ENCODE results near the gene ADCY5.

The ADCY5 gene

DNA sequence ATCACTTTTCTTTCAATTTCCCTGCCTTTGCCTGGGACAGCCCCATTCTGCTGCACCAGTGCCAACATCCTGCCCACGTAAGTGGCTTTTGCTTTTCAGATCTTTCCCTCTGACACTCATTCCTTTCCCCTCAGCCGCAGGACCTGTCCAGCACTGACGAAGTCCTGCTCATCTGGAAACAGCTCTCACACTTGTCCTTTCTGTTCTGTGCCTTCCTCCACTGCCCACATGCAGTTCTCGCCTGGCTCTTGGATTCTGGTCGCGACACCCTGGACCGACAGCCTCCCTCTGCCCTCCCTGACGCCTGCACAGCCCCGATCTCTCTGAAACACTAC, 99.7 kb downstream of the ADCY5 start:
- Mint-ChIP-seq H3K9me3 (peaks cover 2% of the 10 kb centered on the region), H3K4me1 (peaks cover 34% of the 10 kb centered on the region), H3K27me3 (ENCODE audit: low read depth, poor library complexity) (peaks cover 29% of the 10 kb centered on the region), H3K4me3 (no peak overlapping the region), H3K36me3 (ENCODE audit: low read depth) (peaks cover 1% of the 10 kb centered on the region), H3K27ac (no peak overlapping the region)
- DNase-seq: no peak
- no peak for TF ChIP-seq CTCF (IDR thresholded peaks at IDR 0.05)

GRCh38 chr3:123348471-123349200, 100.3 kb downstream of the ADCY5 start:
- H3K27ac Mint-ChIP-seq: no peak overlapping the region
- peaks cover 25% of the 10 kb centered on the region for H3K27me3 Mint-ChIP-seq (ENCODE audit: low read depth, poor library complexity)

GRCh38 chr3:123347691-123348264, 101.1 kb downstream of the ADCY5 start:
- Mint-ChIP-seq H3K9me3 (no peaks in the 10 kb centered on the region), H3K36me3 (ENCODE audit: low read depth) (no peaks in the 10 kb centered on the region), H3K27ac (no peak overlapping the region), H3K27me3 (ENCODE audit: low read depth, poor library complexity) (peaks cover 27% of the 10 kb centered on the region), H3K4me1 (peaks cover 47% of the 10 kb centered on the region), H3K4me3 (no peak overlapping the region)
- no peak for DNase-seq
- no peak for TF ChIP-seq CTCF (IDR thresholded peaks at IDR 0.05)

More at GRCh38 chr3:123348471-123349200, 100.3 kb downstream of the ADCY5 start:
- no peak for DNase-seq
- no peak overlapping the region for H3K4me3 Mint-ChIP-seq
- H3K36me3 Mint-ChIP-seq (ENCODE audit: low read depth): no peaks in the 10 kb centered on the region
- H3K4me1 Mint-ChIP-seq: peaks cover 39% of the 10 kb centered on the region
- no peak for TF ChIP-seq CTCF (IDR thresholded peaks at IDR 0.05)
- no peaks in the 10 kb centered on the region for H3K9me3 Mint-ChIP-seq

DNA sequence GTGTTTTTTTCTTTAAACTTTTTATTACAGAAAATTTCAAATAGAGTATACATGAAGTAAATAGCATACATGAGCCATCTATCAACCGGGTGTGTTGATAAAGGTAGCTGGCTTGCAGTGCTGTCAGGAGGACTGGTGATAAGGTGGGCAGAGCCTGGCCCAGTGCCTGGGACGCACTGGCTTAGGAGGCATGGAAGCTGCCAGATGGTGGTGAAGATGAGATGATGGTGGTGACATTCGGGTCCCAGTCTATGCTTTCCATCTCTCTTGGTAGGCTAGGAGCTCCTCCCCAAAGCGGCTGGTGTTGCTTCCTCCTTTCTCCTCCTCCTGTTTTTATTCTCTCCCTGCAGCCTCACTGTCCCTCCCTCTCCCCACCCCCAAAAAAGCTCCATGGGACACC, 101.7 kb downstream of the ADCY5 start:
- no peaks in the 10 kb centered on the region for H3K9me3 Mint-ChIP-seq
- TF ChIP-seq CTCF (IDR thresholded peaks at IDR 0.05): no peak
- H3K4me3 Mint-ChIP-seq: no peak overlapping the region
- no peak overlapping the region for H3K27ac Mint-ChIP-seq
- DNase-seq: no peak
- peaks cover 27% of the 10 kb centered on the region for H3K27me3 Mint-ChIP-seq (ENCODE audit: low read depth, poor library complexity)
- peaks cover 51% of the 10 kb centered on the region for H3K4me1 Mint-ChIP-seq
- H3K36me3 Mint-ChIP-seq (ENCODE audit: low read depth): no peaks in the 10 kb centered on the region

GRCh38 chr3:123346021-123346420, 102.9 kb downstream of the ADCY5 start:
- no peaks in the 10 kb centered on the region for H3K36me3 Mint-ChIP-seq (ENCODE audit: low read depth)
- H3K27ac Mint-ChIP-seq: no peak overlapping the region
- H3K9me3 Mint-ChIP-seq: no peaks in the 10 kb centered on the region
- H3K27me3 Mint-ChIP-seq (ENCODE audit: low read depth, poor library complexity): peaks cover 27% of the 10 kb centered on the region
- no peak overlapping the region for H3K4me3 Mint-ChIP-seq
- no peak for TF ChIP-seq CTCF (IDR thresholded peaks at IDR 0.05)
- H3K4me1 Mint-ChIP-seq: peaks cover 55% of the 10 kb centered on the region
- DNase-seq: no peak
